Measurements from ENCODE around the gene TMEM18. TPM values are rescaled to one million over a fixed set of nuclear protein-coding genes. Genes with fewer than 3 reads are reported as not detected.

The TMEM18 gene
- total RNA-seq, 2 experiments from 2014 or later = 32.6 to 34.5 TPM

DNA sequence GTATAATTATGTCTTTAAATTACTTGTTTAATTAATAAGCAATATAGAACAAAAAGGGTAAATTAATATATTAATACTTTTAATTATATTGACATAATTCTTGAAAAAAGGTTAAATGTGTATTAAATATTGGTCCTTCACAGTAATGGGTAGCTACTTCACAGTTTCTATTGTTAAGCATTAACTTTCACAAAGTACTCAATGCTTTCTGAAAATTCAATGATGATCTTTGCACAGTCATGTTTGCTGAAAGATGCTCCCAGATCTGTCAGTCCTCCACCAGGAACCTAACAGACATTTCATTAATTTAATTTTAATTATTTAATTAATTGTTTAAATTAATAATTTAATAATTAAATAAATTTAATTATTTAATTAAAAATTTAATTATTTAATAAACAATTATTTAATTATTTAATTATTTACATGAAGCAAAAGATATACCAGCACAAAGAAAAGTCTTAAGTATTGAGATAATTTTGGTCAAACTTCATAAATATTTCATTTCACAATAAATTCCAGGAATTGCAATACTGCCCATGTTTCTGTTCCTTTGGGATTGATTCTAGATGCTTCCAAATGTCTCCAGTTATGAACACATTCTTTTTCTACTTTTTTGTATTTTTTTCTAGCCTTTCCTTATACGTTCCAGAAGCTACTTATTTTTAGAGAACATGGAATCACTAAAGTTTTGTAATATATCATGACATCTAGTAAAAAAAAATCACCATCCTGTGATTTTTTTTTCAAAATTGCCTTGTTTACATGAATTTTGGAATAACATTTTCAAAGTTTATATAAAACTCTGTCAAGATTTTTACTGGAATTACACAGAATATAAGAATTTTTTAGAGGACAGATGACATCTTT is 46.5 kb downstream of the TMEM18 start:
- H3K36me3 Mint-ChIP-seq = no peaks in the 10 kb centered on the region
- peaks cover 2% of the 10 kb centered on the region for H3K9me3 Mint-ChIP-seq
- no peaks in the 10 kb centered on the region for H3K4me1 Mint-ChIP-seq
- no peak for DNase-seq
- no peak overlapping the region for H3K4me3 Mint-ChIP-seq
- no peak overlapping the region for H3K27ac Mint-ChIP-seq
- peaks cover 9% of the 10 kb centered on the region for H3K27me3 Mint-ChIP-seq

GRCh38 chr2:629961-630360 is 47.2 kb downstream of the TMEM18 start:
- H3K36me3 Mint-ChIP-seq = no peaks in the 10 kb centered on the region
- peaks cover 2% of the 10 kb centered on the region for H3K9me3 Mint-ChIP-seq
- H3K4me1 Mint-ChIP-seq = no peaks in the 10 kb centered on the region
- H3K27me3 Mint-ChIP-seq = peaks cover 9% of the 10 kb centered on the region
- no peak overlapping the region for H3K27ac Mint-ChIP-seq
- H3K4me3 Mint-ChIP-seq = no peak overlapping the region
- DNase-seq = no peak

DNA sequence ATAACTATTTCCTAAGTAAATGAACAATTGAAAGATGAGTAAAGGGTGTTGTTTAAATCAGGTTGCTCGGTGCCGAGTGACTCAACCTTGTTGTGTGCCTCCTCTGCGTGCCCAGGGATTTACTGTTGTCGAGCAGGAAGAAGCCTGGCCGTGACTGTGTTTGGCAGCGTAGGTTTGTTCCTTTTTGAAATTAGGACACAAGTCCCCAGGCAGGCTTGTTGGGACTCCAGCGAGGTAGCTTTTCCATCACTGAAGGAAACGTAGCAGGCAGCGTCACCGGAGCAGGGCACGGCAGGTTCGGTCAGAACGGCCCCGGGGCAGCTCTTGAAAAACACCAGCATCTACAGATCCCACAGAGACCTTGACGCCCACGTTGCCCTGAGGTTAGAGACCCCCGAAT is 48.6 kb downstream of the TMEM18 start:
- DNase-seq = no peak
- Mint-ChIP-seq H3K4me1 (no peaks in the 10 kb centered on the region), H3K4me3 (no peak overlapping the region), H3K36me3 (no peaks in the 10 kb centered on the region), H3K27me3 (peaks cover 9% of the 10 kb centered on the region), H3K27ac (no peak overlapping the region), H3K9me3 (peaks cover 2% of the 10 kb centered on the region)

- no peaks in the 10 kb centered on the region for H3K36me3 Mint-ChIP-seq
- no peak overlapping the region for H3K4me3 Mint-ChIP-seq
- no peak for DNase-seq
- H3K27ac Mint-ChIP-seq = no peak overlapping the region
- H3K4me1 Mint-ChIP-seq = no peaks in the 10 kb centered on the region
- peaks cover 2% of the 10 kb centered on the region for H3K9me3 Mint-ChIP-seq
- H3K27me3 Mint-ChIP-seq = peaks cover 9% of the 10 kb centered on the region
Observed at GRCh38 chr2:627926-628560, 49.2 kb downstream of the TMEM18 start.

DNA sequence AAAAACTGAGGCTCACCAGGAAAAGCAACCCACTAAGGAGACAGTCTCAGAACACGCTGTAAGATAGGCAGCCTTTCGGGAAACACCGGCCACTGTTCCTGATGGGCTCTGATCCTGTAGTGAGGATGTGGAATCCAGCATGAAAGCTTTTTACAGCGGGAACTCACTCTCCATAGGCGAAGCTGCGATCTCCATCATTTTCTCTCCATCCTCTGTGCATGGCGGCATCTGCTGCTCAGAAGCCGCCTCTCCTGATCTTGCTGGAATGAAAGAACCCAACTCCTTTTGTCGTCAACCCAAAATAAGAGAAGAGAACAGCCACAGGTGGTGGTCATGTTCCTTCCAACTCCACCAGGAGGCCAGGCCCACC is 49.9 kb downstream of the TMEM18 start:
- DNase-seq = no peak
- H3K4me3 Mint-ChIP-seq = no peak overlapping the region
- H3K9me3 Mint-ChIP-seq = peaks cover 2% of the 10 kb centered on the region
- H3K36me3 Mint-ChIP-seq = no peaks in the 10 kb centered on the region
- no peak overlapping the region for H3K27ac Mint-ChIP-seq
- H3K4me1 Mint-ChIP-seq = no peaks in the 10 kb centered on the region
- H3K27me3 Mint-ChIP-seq = peaks cover 9% of the 10 kb centered on the region

DNA sequence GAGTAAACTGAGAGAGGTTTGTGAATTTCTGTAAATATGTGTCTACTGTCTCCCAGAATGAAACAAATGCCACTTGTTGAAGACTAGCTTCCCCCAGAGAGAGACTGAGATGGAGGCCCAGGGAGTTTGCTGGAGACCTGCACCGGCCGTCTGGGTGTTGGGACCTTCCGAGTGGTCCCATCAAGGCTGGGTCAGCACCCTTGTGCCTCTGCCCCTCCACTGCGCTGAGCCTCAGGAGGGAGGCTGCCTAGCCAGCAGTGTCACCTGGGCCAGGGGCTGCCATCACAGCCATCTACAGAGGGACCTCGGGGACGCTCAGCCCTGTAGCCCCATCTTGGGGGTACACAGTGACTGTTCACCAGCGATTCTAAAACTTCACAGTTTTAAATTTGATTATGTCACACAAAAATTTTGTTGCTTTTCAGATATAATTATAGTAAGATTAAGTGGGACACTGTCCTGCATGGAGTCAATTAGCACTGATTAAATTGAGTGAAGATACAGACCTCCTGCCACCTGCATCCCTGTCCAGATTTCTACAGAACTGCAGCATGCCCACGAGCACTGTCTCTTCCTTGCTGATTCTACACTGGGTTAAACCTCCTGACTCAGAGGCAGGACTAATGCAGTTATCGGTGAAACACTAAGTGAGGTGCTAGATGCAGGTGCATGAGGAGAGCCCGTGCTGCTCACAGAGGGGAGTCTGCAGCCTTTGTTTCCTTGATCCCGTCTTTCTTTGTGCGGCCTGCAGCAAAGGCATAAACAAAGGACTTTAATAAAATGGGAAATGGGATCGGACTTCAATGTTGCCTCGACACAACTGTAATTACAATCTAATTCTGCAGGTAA is 50.5 kb downstream of the TMEM18 start:
- no peaks in the 10 kb centered on the region for H3K4me1 Mint-ChIP-seq
- H3K4me3 Mint-ChIP-seq = no peak overlapping the region
- no peak for DNase-seq

DNA sequence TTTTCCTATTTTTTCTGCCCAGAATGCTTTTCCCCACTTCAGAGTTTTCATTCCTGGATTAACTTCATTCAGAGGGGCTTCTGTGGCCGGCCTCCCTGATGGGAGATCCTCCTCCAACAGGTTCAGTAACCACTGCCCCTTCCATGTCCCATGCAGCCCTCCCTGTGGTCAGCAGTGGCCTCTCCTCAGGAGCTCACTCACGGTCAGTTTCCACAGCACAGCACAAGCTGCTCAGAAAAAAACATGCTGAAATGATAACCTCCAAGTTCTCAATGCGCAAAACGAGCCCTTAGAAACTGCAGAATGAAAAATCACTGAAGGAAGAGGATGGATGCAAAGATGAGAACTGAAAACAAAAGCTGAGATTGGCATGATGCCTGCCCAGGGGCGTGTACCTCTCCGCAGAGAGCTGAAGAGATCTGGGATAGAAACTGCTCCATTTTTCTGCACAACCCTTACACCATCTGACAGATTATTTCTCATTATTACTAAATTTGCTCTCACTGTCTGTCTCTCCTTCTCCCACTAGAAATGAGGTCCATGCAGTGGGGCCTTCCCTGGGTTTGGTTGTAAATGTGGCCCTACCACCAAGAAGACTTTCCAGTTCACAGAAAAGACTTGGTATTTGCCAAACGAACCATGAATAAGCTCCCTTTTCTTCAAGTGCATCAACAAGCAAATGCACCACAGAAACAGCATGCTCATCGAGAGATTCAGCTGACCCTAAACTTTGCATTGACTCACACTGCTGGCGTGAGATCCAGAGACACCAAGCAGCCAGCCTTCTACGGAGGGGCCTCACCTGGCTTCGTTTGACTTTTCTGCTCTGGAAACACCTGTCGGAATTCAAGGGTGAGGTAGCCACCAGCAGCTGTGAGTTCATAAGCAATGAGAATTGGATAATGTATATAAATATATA is 51.5 kb downstream of the TMEM18 start:
- DNase-seq = no peak
- Mint-ChIP-seq H3K4me1 (no peaks in the 10 kb centered on the region), H3K27ac (no peak overlapping the region), H3K9me3 (no peaks in the 10 kb centered on the region), H3K36me3 (no peaks in the 10 kb centered on the region), H3K4me3 (no peak overlapping the region), H3K27me3 (peaks cover 9% of the 10 kb centered on the region)

More for the DNA sequence above, 50.5 kb downstream of the TMEM18 start:
- Mint-ChIP-seq H3K27ac (no peak overlapping the region), H3K36me3 (no peaks in the 10 kb centered on the region), H3K9me3 (peaks cover 1% of the 10 kb centered on the region), H3K27me3 (peaks cover 9% of the 10 kb centered on the region)

DNA sequence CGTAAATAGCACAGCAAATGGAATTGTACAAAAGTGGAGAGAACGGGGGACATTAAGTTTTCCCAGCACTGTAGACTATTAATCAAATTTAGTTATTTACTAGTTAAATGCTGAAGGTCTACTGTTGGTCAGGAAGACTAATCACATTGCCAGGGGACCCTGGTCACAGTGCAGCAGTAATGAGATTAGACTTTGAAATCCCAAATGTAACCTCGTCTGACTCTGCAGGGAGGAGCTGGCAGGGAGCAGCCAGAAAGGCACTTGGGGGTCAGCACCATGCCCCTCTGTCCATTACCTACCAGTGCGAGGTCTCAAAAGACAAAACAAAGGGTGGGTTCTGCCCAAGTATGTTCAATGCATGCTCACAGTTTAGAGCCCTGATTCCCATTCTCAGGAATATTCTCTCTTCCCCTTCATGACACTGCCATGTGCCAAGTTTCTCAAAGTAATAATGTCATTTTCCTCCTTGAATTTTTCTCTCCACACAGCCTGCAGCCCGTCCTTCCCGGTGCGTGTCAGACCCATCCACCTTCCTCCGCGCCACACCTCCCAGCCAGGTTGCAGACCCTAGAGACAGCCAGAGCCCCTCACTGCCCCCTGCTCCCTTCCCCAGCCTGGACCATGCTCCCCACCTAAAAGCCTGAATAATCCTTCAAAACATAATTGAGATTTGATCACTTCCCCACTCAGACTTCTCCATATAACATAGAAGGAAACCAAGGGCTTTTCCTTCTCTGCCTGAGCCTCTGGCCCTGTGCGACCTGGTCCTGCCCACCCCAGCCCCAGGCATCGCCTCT is 52.5 kb downstream of the TMEM18 start:
- H3K36me3 Mint-ChIP-seq = no peaks in the 10 kb centered on the region
- H3K4me3 Mint-ChIP-seq = no peak overlapping the region
- no peaks in the 10 kb centered on the region for H3K4me1 Mint-ChIP-seq
- H3K27ac Mint-ChIP-seq = no peak overlapping the region
- peaks cover 9% of the 10 kb centered on the region for H3K27me3 Mint-ChIP-seq
- no peaks in the 10 kb centered on the region for H3K9me3 Mint-ChIP-seq
- DNase-seq = no peak

DNA sequence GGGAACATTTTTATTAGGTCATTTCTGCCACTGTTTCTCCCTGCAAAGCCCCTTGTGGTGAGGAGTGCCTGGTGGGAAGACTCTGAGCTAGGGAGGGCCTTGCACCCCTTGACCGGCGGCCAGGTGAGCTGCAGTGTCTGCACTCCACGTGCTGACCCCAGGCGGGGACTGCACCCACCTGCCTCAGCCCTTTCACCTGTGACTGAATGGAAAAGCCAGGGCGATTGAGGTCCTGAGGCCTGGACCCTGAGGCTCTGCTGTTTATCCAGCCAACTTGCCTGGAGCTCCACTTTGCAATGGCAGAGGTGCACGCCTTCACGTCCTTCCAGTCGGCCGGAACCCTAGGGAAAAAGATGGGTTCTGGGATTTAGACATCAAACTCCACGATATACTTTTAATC is 53.1 kb downstream of the TMEM18 start:
- H3K4me3 Mint-ChIP-seq = no peak overlapping the region
- H3K36me3 Mint-ChIP-seq = no peaks in the 10 kb centered on the region
- no peaks in the 10 kb centered on the region for H3K9me3 Mint-ChIP-seq
- H3K4me1 Mint-ChIP-seq = no peaks in the 10 kb centered on the region
- no peak overlapping the region for H3K27ac Mint-ChIP-seq
- peaks cover 9% of the 10 kb centered on the region for H3K27me3 Mint-ChIP-seq
- DNase-seq = no peak

DNA sequence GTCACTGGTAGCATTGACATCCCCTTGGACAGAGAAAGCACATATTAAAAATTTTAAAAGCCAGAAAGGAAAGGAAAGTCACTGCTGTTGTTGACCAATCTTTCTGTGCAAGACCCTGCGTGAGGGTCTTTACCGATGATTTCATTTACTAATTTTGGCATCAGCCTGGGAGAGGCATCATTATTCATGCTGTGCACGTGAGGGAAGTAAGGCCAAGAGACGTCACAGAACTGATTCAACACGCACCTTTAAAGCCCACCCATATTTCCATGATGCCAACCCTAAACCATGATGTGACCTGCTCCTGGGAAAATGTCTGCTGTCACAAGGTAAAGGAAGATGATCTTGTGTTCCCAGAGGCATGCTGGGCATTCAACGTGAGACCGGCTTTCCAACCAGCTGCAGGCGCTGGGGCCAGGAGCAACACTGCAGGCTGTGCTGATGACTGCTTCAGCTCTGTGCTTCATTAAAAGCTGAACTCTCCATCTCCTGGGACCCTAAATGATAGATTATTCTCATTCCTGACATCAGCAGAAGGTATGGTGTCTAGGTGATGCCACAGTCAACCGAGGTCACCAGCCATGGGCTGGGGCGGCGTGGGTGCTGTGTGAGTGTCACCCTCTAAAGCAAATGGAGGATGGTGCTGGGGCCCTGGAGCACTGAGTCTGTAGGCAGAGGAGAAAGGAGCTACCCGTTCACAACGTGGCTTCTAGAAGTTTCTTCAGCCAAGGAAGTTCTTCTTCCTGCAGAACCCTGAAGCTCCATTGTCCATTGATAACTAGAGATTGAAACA is 53.9 kb downstream of the TMEM18 start:
- DNase-seq = no peak
- peaks cover 8% of the 10 kb centered on the region for H3K27me3 Mint-ChIP-seq
- no peaks in the 10 kb centered on the region for H3K36me3 Mint-ChIP-seq
- no peaks in the 10 kb centered on the region for H3K4me1 Mint-ChIP-seq
- H3K4me3 Mint-ChIP-seq = no peak overlapping the region
- no peaks in the 10 kb centered on the region for H3K9me3 Mint-ChIP-seq
- H3K27ac Mint-ChIP-seq = no peak overlapping the region

GRCh38 chr2:622357-622756 is 54.8 kb downstream of the TMEM18 start:
- no peak for DNase-seq
- H3K4me3 Mint-ChIP-seq = no peak overlapping the region
- peaks cover 3% of the 10 kb centered on the region for H3K27me3 Mint-ChIP-seq
- H3K27ac Mint-ChIP-seq = no peak overlapping the region
- no peaks in the 10 kb centered on the region for H3K36me3 Mint-ChIP-seq
- H3K4me1 Mint-ChIP-seq = no peaks in the 10 kb centered on the region
- no peaks in the 10 kb centered on the region for H3K9me3 Mint-ChIP-seq

DNA sequence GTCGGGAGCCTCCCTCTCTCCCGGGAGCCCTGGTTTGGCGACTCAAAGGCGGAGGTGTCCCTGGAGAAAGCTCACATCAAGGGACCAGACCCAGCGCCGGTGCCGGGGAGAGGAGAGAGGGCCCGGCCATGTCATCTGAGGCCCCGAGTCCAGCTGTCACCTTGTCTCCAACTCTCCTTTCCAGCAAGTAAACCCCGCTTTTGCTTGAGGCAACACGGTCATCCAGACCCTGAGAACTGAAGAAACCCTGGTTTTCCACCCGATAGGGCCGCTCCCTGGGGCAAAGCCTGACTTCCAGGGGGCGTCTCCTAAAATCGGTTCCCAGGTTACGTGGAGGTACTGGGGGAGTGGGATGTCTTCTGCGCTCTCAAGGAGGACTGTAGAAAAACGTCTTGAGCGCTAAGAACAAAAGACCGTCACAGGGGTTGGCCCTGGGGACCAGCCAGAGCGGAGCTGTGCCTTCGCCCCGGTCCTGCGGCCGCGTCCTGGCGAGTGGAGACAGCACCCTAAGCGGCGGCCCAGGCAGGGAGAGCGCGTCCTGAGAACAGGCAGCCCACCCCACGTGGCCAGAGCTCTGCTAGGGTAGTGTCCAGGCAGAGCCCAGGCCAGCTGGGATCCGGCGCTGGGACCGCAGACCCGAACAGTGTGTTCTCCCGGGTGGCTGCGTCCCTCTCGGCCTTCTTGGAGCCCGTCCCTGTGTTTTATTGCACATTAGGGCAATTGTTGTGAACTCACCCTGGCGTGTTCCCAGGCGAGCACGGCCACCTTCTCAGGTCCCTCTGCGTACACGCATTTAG is 55.7 kb downstream of the TMEM18 start:
- H3K4me1 Mint-ChIP-seq = no peaks in the 10 kb centered on the region
- H3K27me3 Mint-ChIP-seq = no peaks in the 10 kb centered on the region
- H3K36me3 Mint-ChIP-seq = no peaks in the 10 kb centered on the region
- H3K9me3 Mint-ChIP-seq = no peaks in the 10 kb centered on the region
- H3K27ac Mint-ChIP-seq = no peak overlapping the region
- no peak overlapping the region for H3K4me3 Mint-ChIP-seq
- no peak for DNase-seq
